GM12878 (cell line): ENCODE results near the gene HABP2. TPM values are rescaled to one million over a fixed set of nuclear protein-coding genes. Genes with fewer than 3 reads are reported as not detected.

Experiments
- ATAC-seq: fragments of 200-7000 bp; cut with Tn5 transposase; 3 replicates; pipeline ENCODE4 v1.9.1; 2020; ENCODE audit warnings: mild to moderate bottlenecking, moderate library complexity
- BruUV-seq: library from RNA; stranded (reverse); fragments of 400-500 nt; replicated peaks from 2 replicates; lab custom pipeline; 2021; lab: Mats Ljungman, UMichigan
- CTCF ChIA-PET: fragments of 300-600 bp; sonication (Branson Sonifier 250); formaldehyde crosslinking; extraction: SDS; loops from one replicate; lab custom pipeline; 2021; ENCODE audit warnings: inconsistent platforms; lab: Yijun Ruan, JAX
- POLR2A ChIA-PET: fragments of 350-600 bp; formaldehyde crosslinking; extraction: SDS; loops from one replicate; lab custom pipeline; 2021; ENCODE audit warnings: inconsistent platforms; lab: Charles Lee
- RAD21 ChIA-PET: fragments of 300-600 bp; sonication (Branson Sonifier 250); formaldehyde crosslinking; loops from one replicate; lab custom pipeline; 2023; ENCODE audit warnings: antibody characterized with exemption; ENCODE audit not compliant: unreplicated experiment; lab: Charles Lee
- SMC1A ChIA-PET: fragments of 300-600 bp; sonication (Branson Sonifier 250); formaldehyde crosslinking; loops from one replicate; lab custom pipeline; 2023; ENCODE audit not compliant: unreplicated experiment, uncharacterized antibody; lab: Charles Lee
- DNase-seq: peaks from one replicate; pipeline ENCODE4 v3.0.0-alpha.2; 2011; ENCODE audit warnings: low read depth, low spot score
- FAIRE-seq: peaks from 3 replicates; lab custom pipeline; 2011; peaks lifted over from hg19 to GRCh38; lab: Jason Lieb, UNC
- H2AFZ ChIP-seq: 2 replicates; pipeline ENCODE4 v1.6.0; 2011; ENCODE audit warnings: low read depth, low read length, control low read depth; ENCODE audit not compliant: control insufficient read depth
- H3K27ac ChIP-seq: 2 replicates; pipeline ENCODE4 v1.5.1; 2011; ENCODE audit warnings: control low read depth; ENCODE audit not compliant: control insufficient read depth, insufficient read depth
- H3K27me3 ChIP-seq, 2 experiments: replicated peaks in 1 of 2; 2 replicates each; pipeline versions ENCODE4 v1.6.0 to v1.6.1; 2011; ENCODE audit warnings: low read length in 1 of 2; ENCODE audit not compliant: control insufficient read depth in 2 of 2, insufficient read depth in 2 of 2
- H3K36me3 ChIP-seq, 2 experiments: 2 replicates each; pipeline ENCODE4 v1.5.1; 2011; ENCODE audit warnings: low read length in 1 of 2; ENCODE audit not compliant: control insufficient read depth in 2 of 2, insufficient read depth in 2 of 2
- H3K4me1 ChIP-seq: 2 replicates; pipeline ENCODE4 v1.6.1; 2011; ENCODE audit warnings: mild to moderate bottlenecking, low read length, moderate library complexity, mixed read lengths; ENCODE audit not compliant: control insufficient read depth, insufficient read depth
- H3K4me2 ChIP-seq: 2 replicates; pipeline ENCODE4 v1.6.0; 2011; ENCODE audit warnings: control low read depth; ENCODE audit not compliant: control insufficient read depth, insufficient read depth
- H3K4me3 ChIP-seq: fragments of 200-600 bp; sonication (generic); 2 replicates; pipeline ENCODE4 v1.5.1; 2016
- H3K79me2 ChIP-seq: 2 replicates; pipeline ENCODE4 v1.6.0; 2011; ENCODE audit warnings: low read length; ENCODE audit not compliant: control insufficient read depth, insufficient read depth
- H3K9ac ChIP-seq: 2 replicates; pipeline ENCODE4 v1.8.0; 2011; ENCODE audit warnings: low read length, control low read depth, mixed read lengths; ENCODE audit not compliant: control insufficient read depth, insufficient read depth
- H3K9me3 ChIP-seq: replicated peaks from 3 replicates; pipeline ENCODE4 v1.5.1; 2011; ENCODE audit warnings: mild to moderate bottlenecking, low read length; ENCODE audit not compliant: control insufficient read depth, insufficient read depth
- H4K20me1 ChIP-seq: 2 replicates; pipeline ENCODE4 v1.6.0; 2011; ENCODE audit not compliant: control insufficient read depth, insufficient read depth
- ESRRA ChIP-seq: IDR thresholded peaks from 2 replicates; pipeline ENCODE4 v1.6.1; 2012; ENCODE audit warnings: mild to moderate bottlenecking, low read length, improper control_type of control experiment
- FOXK2 ChIP-seq: fragments of 450-650 bp; IDR thresholded peaks from 2 replicates; pipeline ENCODE4 v1.6.1; 2017; ENCODE audit warnings: mild to moderate bottlenecking, moderate library complexity
- MAX ChIP-seq: IDR thresholded peaks from 2 replicates; pipeline ENCODE4 v1.6.1; 2012; ENCODE audit warnings: low read depth, low read length, improper control_type of control experiment
- MYC ChIP-seq: IDR thresholded peaks from 2 replicates; pipeline ENCODE4 v1.6.1; 2011; ENCODE audit warnings: mild to moderate bottlenecking, low read length, moderate library complexity, inconsistent platforms; ENCODE audit not compliant: insufficient read depth, insufficient replicate concordance, insufficient read length, severe bottlenecking
- NRF1 ChIP-seq: conservative IDR thresholded peaks from 2 replicates; pipeline ENCODE4 v1.6.1; 2011; ENCODE audit warnings: mild to moderate bottlenecking, low read depth, low read length, improper control_type of control experiment
- SRF ChIP-seq, 2 experiments: IDR thresholded peaks; 2 replicates each; pipeline ENCODE4 v1.6.1; 2011; ENCODE audit warnings: low read depth in 2 of 2, low read length in 2 of 2, mild to moderate bottlenecking in 1 of 2, moderate library complexity in 1 of 2
- WGBS: methylation state at CpG from one replicate; pipeline ENCODE4 v1.1.6; 2016; ENCODE audit warnings: low lambda C conversion rate; ENCODE audit not compliant: insufficient replicate concordance, insufficient coverage; ENCODE audit errors: missing lambda C conversion rate; 5-methylcytosine and 5-hydroxymethylcytosine counted together
- in situ Hi-C: fragments of 300-500 bp; cut with MboI; formaldehyde crosslinking; loops from 9 replicates; pipeline ENCODE4 v1.14.3; 2018; ENCODE audit warnings: mixed read lengths
- intact Hi-C: fragments of 100-400 bp; cut with micrococcal nuclease; formaldehyde crosslinking; loops from one replicate; pipeline ENCODE4 v1.14.2; 2022; ENCODE audit not compliant: unreplicated experiment
- polyA plus RNA-seq, 11 experiments: library from polyadenylated mRNA; depleted of rRNA in 4 of 11; unstranded in 6 of 11; stranded (reverse) in 5 of 11; fragments of >200 nt; fragmentation: Nextera tagmentation in 4 of 11; fragmentation: Illumina TruSeq in 1 of 11; extraction: Ambion mirVana in 4 of 11; extraction: Trizol in 1 of 11; gene quantifications; 1 replicate in 1 of 11; 2 replicates in 10 of 11; pipeline versions ENCODE4 v1.2.1 to v1.2.3, GENCODE V29; 2011 to 2016; ENCODE audit warnings: inconsistent platforms in 2 of 11, missing spikeins in 2 of 11, low read depth in 1 of 11
- total RNA-seq, 4 experiments: library from RNA; depleted of rRNA in 3 of 4; stranded (reverse); fragments of >200 nt in 3 of 4; fragmentation: Illumina TruSeq in 1 of 4; extraction: Trizol in 1 of 4; gene quantifications; 2 replicates each; pipeline versions ENCODE4 v1.2.1 to v1.2.3, GENCODE V29; 2013 to 2021
- TF ChIP-seq, protein P1 (sequence below): IDR thresholded peaks from 2 replicates; pipeline ENCODE4 v1.6.1; 2012; ENCODE audit warnings: low read depth, low read length, improper control_type of control experiment

HABP2 gene
- total and polyA plus RNA-seq, 10 of the 15 experiments (the other 5 are each of a cell fraction or from before 2014, with no cell fraction given) = 0.13 TPM; not detected in 9

GRCh38 chr10:113630929-113631533 lies 78.2 kb downstream of the HABP2 start:
- in situ Hi-C loops = no loop called here
- RAD21 ChIA-PET = no interaction called here

More at GRCh38 chr10:113630929-113631533, 78.2 kb downstream of the HABP2 start:
- no peak overlapping the region for H2AFZ ChIP-seq
- POLR2A ChIA-PET = no interaction called here
- no TSS peak for BruUV-seq
- WGBS = 49% methylated on average over 5 of the region's 5 CpGs
- H4K20me1 ChIP-seq = no peaks in the 10 kb centered on the region
- intact Hi-C loops = no loop called here
- no peak overlapping the region for H3K27ac ChIP-seq
- peaks cover 0 to 2% of the 10 kb centered on the region in 2 experiments; a peak in 1 of 4 replicates for H3K27me3 ChIP-seq
- SMC1A ChIA-PET = no interaction called here
- H3K4me3 ChIP-seq = no peak overlapping the region
- no peak overlapping the region for H3K9ac ChIP-seq
- no peak for DNase-seq
- no peaks in the 10 kb centered on the region for H3K4me1 ChIP-seq
- H3K79me2 ChIP-seq = no peaks in the 10 kb centered on the region
- no peak for TF ChIP-seq NRF1
- TF ChIP-seq, protein P1, sequence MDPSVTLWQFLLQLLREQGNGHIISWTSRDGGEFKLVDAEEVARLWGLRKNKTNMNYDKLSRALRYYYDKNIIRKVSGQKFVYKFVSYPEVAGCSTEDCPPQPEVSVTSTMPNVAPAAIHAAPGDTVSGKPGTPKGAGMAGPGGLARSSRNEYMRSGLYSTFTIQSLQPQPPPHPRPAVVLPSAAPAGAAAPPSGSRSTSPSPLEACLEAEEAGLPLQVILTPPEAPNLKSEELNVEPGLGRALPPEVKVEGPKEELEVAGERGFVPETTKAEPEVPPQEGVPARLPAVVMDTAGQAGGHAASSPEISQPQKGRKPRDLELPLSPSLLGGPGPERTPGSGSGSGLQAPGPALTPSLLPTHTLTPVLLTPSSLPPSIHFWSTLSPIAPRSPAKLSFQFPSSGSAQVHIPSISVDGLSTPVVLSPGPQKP = no peak
- no peak for TF ChIP-seq MAX
- TF ChIP-seq SRF (IDR thresholded peaks at IDR 0.05; ENCODE audit: low read depth in 2 of 2, low read length in 2 of 2) = no peak
- no peak for TF ChIP-seq FOXK2
- TF ChIP-seq ESRRA = no peak
- no peak for TF ChIP-seq MYC
- TF ChIP-seq, all 136 proteins: peak for 0
- no peaks in the 10 kb centered on the region for H3K36me3 ChIP-seq
- ATAC-seq (no peak), FAIRE-seq (no peak)
- CTCF ChIA-PET = no interaction called here
- no peaks in the 10 kb centered on the region; the same call in 2 of the 3 replicates for H3K9me3 ChIP-seq
- H3K4me2 ChIP-seq = no peak overlapping the region
